ENCODE measurements around the gene MRPL12. TPM values are rescaled to one million over a fixed set of nuclear protein-coding genes. Genes with fewer than 3 reads are reported as not detected.

MRPL12 gene
- total and polyA plus RNA-seq, 7 donors: 93.0 to 558 (median 175) TPM

- ATAC-seq (no peak), DNase-seq (no peak)
- Histone ChIP-seq H3K27ac (no peak overlapping the region), H3K27me3 (ENCODE audit: insufficient read depth in 3 of 3, low read length in 2 of 3) (peaks cover 0 to under 1% (median under 1%) of the 10 kb centered on the region in 3 donors), H3K4me3 (no peak overlapping the region), H3K9me3 (no peaks in the 10 kb centered on the region), H3K36me3 (ENCODE audit: insufficient read depth in 1 of 2, low read depth in 1 of 2) (no peaks in the 10 kb centered on the region), H3K4me1 (peaks cover 4% of the 10 kb centered on the region)
- TF ChIP-seq CTCF (IDR thresholded peaks at IDR 0.05): no peak
- intact Hi-C loops (cut with DNase I): no loop called here
- WGBS, 3 donors: 36 to 50% (median 42%) methylated on average over 4 of the region's 4 CpGs
Measured at GRCh38 chr17:81656835-81657234, 46.3 kb upstream of the MRPL12 start.

- WGBS, 3 donors: 72 to 85% (median 81%) methylated on average over 5 of the region's 5 CpGs
- peaks cover 0 to 3% of the 10 kb centered on the region in 2 donors for H3K36me3 ChIP-seq (ENCODE audit: insufficient read depth in 1 of 2, low read depth in 1 of 2)
- no peak for DNase-seq
- ATAC-seq: no peak
- intact Hi-C loops (cut with DNase I): no loop called here
- no peaks in the 10 kb centered on the region for H3K9me3 ChIP-seq
- no peak for TF ChIP-seq CTCF (IDR thresholded peaks at IDR 0.05)
- H3K27ac ChIP-seq: no peak overlapping the region
- H3K4me1 ChIP-seq: peaks cover 4% of the 10 kb centered on the region
- H3K4me3 ChIP-seq: no peak overlapping the region
- no peaks in the 10 kb centered on the region for H3K27me3 ChIP-seq (ENCODE audit: insufficient read depth in 3 of 3, low read length in 2 of 3)
Measured at GRCh38 chr17:81659038-81659437, 44.1 kb upstream of the MRPL12 start.

- Histone ChIP-seq H3K4me1 (peaks cover 9% of the 10 kb centered on the region), H3K36me3 (ENCODE audit: insufficient read depth in 1 of 2, low read depth in 1 of 2) (peaks cover 0 to 15% of the 10 kb centered on the region in 2 donors), H3K9me3 (no peaks in the 10 kb centered on the region), H3K27ac (no peak overlapping the region), H3K4me3 (no peak overlapping the region), H3K27me3 (ENCODE audit: insufficient read depth in 3 of 3, low read length in 2 of 3) (no peaks in the 10 kb centered on the region)
- WGBS, 3 donors: 84 to 87% (median 86%) methylated on average over 9 of the region's 9 CpGs
- intact Hi-C loops (cut with DNase I): no loop called here
- ATAC-seq (no peak), DNase-seq (no peak)
- no peak for TF ChIP-seq CTCF (IDR thresholded peaks at IDR 0.05)
Measured at GRCh38 chr17:81660441-81660840, 42.7 kb upstream of the MRPL12 start.

DNA sequence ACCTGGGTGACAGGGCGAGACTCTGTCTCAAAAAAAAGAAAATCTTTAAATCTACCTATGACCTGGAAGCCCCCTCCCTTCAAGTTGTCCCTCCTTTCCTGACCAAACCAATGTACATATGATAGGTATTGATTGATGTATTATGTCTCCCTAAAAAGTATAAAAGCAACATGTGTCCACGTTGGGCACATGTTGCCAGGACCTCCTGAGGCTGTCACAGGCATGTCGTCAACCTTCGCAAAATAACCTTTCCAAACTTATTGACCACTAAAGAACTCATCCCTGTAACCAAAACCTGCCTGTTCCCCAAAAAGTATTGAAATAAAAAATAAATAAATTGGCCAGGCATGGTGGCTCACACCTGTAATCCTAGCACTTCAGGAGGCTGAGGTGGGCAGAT is 41.2 kb upstream of the MRPL12 start:
- TF ChIP-seq CTCF (IDR thresholded peaks at IDR 0.05): no peak
- Histone ChIP-seq H3K36me3 (ENCODE audit: insufficient read depth in 1 of 2, low read depth in 1 of 2) (peaks cover 0 to 15% of the 10 kb centered on the region in 2 donors), H3K4me1 (peaks cover 14% of the 10 kb centered on the region), H3K27ac (no peak overlapping the region), H3K27me3 (ENCODE audit: insufficient read depth in 3 of 3, low read length in 2 of 3) (no peaks in the 10 kb centered on the region), H3K9me3 (no peaks in the 10 kb centered on the region), H3K4me3 (no peak overlapping the region)
- WGBS, 3 donors: 89 to 99% (median 93%) methylated on average over 4 of the region's 4 CpGs
- ATAC-seq (no peak), DNase-seq (no peak)
- intact Hi-C loops (cut with DNase I): no loop called here

- WGBS, 3 donors: 52 to 70% (median 62%) methylated on average over 7 of the region's 7 CpGs
- DNase-seq: no peak
- intact Hi-C loops (cut with DNase I): no loop called here
Measured at GRCh38 chr17:81664051-81664470, 39.1 kb upstream of the MRPL12 start.

More at GRCh38 chr17:81664051-81664470, 39.1 kb upstream of the MRPL12 start:
- no peak for TF ChIP-seq CTCF (IDR thresholded peaks at IDR 0.05)
- no peak for ATAC-seq
- peaks cover 11% of the 10 kb centered on the region for H3K4me1 ChIP-seq
- no peak overlapping the region for H3K4me3 ChIP-seq
- H3K27me3 ChIP-seq (ENCODE audit: insufficient read depth in 3 of 3, low read length in 2 of 3): no peaks in the 10 kb centered on the region
- no peak overlapping the region for H3K27ac ChIP-seq
- H3K9me3 ChIP-seq: no peaks in the 10 kb centered on the region
- H3K36me3 ChIP-seq (ENCODE audit: insufficient read depth in 1 of 2, low read depth in 1 of 2): peaks cover 0 to 23% of the 10 kb centered on the region in 2 donors

Data from psoas muscle (tissue), 8 donors.